Activated CD8-positive, alpha-beta memory T cell treated with anti-CD3 and anti-CD28 coated beads, Interleukin-2, amount 10 ng/mL, durations not matched to agents 7 days and 5 days (primary cell): ENCODE results near the gene CTRB1. TPM values are rescaled to one million over a fixed set of nuclear protein-coding genes. Genes with fewer than 3 reads are reported as not detected.
"Not testable (repeated sequence)": the region's sequence is repeated elsewhere in the genome, so short reads cannot be mapped to it uniquely, and the experiment has no call there.

Source experiments
- ATAC-seq: fragments of 150-1000 bp; cut with Tn5 transposase; one replicate; pipeline ENCODE4 v1.10.0; 2021; ENCODE audit warnings: moderate library complexity
- CTCF ChIA-PET: fragments of 350-600 bp; sonication (Branson Sonifier 250); formaldehyde crosslinking; loops from one replicate; lab custom pipeline; 2021; ENCODE audit warnings: antibody characterized with exemption; lab: Charles Lee
- DNase-seq: peaks from one replicate; pipeline ENCODE4 v3.0.0-alpha.2; 2020
- H3K27ac Mint-ChIP-seq: one replicate; pipeline ENCODE4 v1.8.0; 2021; ENCODE audit warnings: mild to moderate bottlenecking, mixed read lengths
- H3K27me3 Mint-ChIP-seq: one replicate; pipeline ENCODE4 v1.8.0; 2021; ENCODE audit warnings: mixed read lengths
- H3K36me3 Mint-ChIP-seq: one replicate; pipeline ENCODE4 v1.8.0; 2021; ENCODE audit warnings: mild to moderate bottlenecking, mixed read lengths
- H3K4me1 Mint-ChIP-seq: one replicate; pipeline ENCODE4 v1.8.0; 2021; ENCODE audit warnings: mixed read lengths
- H3K4me3 Mint-ChIP-seq: one replicate; pipeline ENCODE4 v1.8.0; 2021; ENCODE audit warnings: mild to moderate bottlenecking, moderate library complexity, mixed read lengths
- H3K9me3 Mint-ChIP-seq: one replicate; pipeline ENCODE4 v1.8.0; 2022; ENCODE audit warnings: low read depth, mixed read lengths
- total RNA-seq, 2 experiments: library from RNA; stranded (reverse); gene quantifications; one replicate each; pipeline ENCODE4 v1.2.3, GENCODE V29; 2021

CTRB1 gene
- total RNA-seq, 2 experiments from 2014 or later: not detected

DNA sequence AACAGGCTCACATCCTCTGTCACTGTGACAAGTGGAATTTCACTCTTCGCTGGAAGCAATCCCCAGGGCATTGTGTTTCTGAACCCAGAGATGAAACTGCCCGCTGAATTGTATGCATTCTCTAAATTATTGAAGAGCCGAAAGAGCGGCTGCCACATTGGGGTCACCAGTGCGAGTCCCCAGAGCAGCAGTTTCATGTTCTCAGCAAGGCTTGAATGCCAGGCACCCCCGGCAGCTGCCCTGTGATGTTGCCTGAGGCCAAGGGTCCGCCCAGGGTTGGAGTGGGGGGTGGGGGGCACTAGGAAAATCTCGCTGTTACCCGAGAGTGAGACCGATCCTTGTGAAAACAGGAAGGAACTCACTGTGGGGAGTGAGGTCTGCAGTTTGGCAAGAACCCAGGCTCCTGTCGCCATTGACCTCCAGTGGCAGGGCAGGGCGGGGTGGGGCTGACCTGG lies 53.3 kb downstream of the CTRB1 start:
- H3K9me3 Mint-ChIP-seq: no peaks in the 10 kb centered on the region
- H3K36me3 Mint-ChIP-seq: no peaks in the 10 kb centered on the region
- no peaks in the 10 kb centered on the region for H3K4me1 Mint-ChIP-seq
- DNase-seq (no peak), ATAC-seq (no peak)
- no peak overlapping the region for H3K4me3 Mint-ChIP-seq
- CTCF ChIA-PET: no interaction called here
- H3K27me3 Mint-ChIP-seq: peaks cover 32% of the 10 kb centered on the region
- no peak overlapping the region for H3K27ac Mint-ChIP-seq

DNA sequence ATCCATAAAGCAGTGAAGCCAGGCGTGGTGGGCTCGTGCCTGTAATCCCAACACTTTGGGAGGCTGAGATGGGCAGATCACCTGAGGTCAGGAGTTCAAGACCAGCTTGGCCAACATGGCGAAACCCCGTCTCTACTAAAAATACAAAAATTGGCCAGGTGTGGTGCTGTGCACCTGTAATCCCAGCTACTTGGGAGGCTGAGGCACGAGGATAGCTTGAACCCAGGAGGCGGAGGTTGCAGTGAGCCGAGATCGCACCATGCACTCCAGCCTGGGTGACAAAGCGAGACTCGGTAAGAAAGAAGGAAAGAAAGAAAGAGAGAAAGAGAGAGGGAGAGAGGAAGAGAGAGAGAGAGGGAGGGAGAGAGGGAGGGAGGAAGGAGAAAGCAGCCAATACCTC lies 53.8 kb downstream of the CTRB1 start:
- not testable (repeated sequence) for H3K4me1 Mint-ChIP-seq, H3K4me3 Mint-ChIP-seq, ATAC-seq, DNase-seq, H3K36me3 Mint-ChIP-seq, H3K27ac Mint-ChIP-seq, H3K9me3 Mint-ChIP-seq
- CTCF ChIA-PET: interaction anchor here (1.0 kb wide), 1 partner anchor 113 kb away, joined by 4 read pairs; no protein-coding TSS in a partner anchor
- peaks cover 37% of the 10 kb centered on the region for H3K27me3 Mint-ChIP-seq

DNA sequence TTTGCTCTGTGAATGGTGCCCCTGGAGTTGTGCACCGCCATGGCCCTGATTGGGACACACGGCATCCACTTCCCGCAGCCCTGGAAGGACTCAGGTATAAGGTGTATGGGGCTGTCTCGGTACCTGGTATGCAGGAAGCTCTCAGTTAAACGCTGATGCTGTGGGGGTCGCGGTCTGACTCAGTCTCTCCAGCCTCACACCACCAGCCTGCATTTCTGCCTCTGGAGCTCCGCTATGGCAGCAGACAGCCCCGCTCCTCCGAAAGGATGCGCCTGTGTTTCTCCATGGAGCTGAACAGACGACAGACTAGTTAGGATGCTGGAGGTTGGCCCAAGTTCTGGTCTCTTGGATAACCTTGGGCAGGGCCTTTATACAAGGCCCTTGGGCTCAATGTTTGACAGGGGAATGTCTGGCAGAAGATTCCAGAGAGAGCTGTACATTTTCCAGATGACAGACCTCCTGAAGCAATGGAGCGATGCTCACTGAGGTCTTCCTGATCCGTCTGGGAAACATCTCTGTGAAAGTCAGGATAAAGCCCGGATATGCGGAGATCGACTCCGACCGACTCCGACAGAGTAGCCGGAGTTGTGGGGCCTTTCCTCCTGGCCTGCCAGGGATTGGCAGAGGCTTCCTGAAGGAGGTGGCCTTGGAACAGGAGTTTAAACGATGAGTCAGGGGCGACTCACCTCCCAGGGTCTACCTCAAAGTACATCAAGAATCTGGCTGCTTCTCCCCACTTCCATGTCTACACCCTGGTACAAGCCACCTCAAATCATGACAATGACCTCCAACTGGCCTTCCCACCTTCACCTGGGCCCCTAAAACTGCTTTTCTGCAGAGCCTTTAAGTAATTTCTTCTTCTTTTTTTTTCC lies 54.5 kb downstream of the CTRB1 start:
- no peaks in the 10 kb centered on the region for H3K9me3 Mint-ChIP-seq
- H3K36me3 Mint-ChIP-seq: no peaks in the 10 kb centered on the region
- no peak for DNase-seq
- no peak for ATAC-seq
- H3K4me3 Mint-ChIP-seq: no peak overlapping the region
- no peaks in the 10 kb centered on the region for H3K4me1 Mint-ChIP-seq
- CTCF ChIA-PET: interaction anchor here (1.0 kb wide), 1 partner anchor 112 kb away, joined by 4 read pairs; no protein-coding TSS in a partner anchor
- no peak overlapping the region for H3K27ac Mint-ChIP-seq
- peaks cover 42% of the 10 kb centered on the region for H3K27me3 Mint-ChIP-seq

Other genes with a start within 250 kb of the CTRB1 start
- gene WDR59, start 233.9 kb upstream of the CTRB1 start, total RNA-seq: 10 to 100 TPM; 59.0 to 74.6 TPM
- 10 to 100 TPM; 16.1 to 22.5 TPM for gene ZNRF1, start 220.0 kb upstream of the CTRB1 start, total RNA-seq
- not detected for gene LDHD, start 102.2 kb upstream of the CTRB1 start, total RNA-seq
- 10 to 100 TPM; 13.6 to 15.6 TPM for gene ZFP1, start 70.5 kb upstream of the CTRB1 start, total RNA-seq
- gene CTRB2, start 11.8 kb upstream of the CTRB1 start, total RNA-seq: not detected
- under 1 TPM in 1 of 2 experiments, not detected in 1; 0.19 TPM for gene BCAR1, start 32.6 kb downstream of the CTRB1 start, total RNA-seq
- gene CFDP1, start 214.5 kb downstream of the CTRB1 start, total RNA-seq: 10 to 100 TPM; 31.4 to 44.0 TPM
- 10 to 100 TPM; 31.1 to 33.7 TPM for gene TMEM170A, start 245.7 kb downstream of the CTRB1 start, total RNA-seq